HG03521 (cell line): ENCODE results near the gene THSD4.

Experiments used
- ATAC-seq: cut with Tn5 transposase; IDR thresholded peaks from one replicate; pipeline ENCODE4 v1.9.1; 2021; ENCODE audit warnings: mild to moderate bottlenecking, moderate library complexity; ENCODE audit not compliant: unreplicated experiment

Gene THSD4

DNA sequence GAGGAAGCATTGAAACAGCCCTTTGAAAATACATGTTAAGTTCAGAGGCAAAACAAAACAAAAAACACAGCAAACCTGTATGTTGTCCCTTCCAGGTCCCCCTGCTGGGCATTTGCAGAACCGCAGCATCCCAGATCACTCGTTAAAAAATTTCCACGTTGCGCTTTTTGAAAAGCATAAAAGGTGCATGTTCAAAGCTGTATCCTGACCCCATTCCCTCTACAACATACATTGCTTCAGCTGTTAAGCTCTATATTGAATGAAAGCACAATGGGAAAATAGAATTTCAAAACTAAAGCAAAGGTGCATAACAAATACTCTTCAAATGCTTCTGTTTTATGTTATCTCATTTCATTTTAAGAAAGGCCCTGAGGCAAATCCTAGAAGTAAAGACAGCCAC, 328.3 kb downstream of the THSD4 start:
- ATAC-seq = no peak

DNA sequence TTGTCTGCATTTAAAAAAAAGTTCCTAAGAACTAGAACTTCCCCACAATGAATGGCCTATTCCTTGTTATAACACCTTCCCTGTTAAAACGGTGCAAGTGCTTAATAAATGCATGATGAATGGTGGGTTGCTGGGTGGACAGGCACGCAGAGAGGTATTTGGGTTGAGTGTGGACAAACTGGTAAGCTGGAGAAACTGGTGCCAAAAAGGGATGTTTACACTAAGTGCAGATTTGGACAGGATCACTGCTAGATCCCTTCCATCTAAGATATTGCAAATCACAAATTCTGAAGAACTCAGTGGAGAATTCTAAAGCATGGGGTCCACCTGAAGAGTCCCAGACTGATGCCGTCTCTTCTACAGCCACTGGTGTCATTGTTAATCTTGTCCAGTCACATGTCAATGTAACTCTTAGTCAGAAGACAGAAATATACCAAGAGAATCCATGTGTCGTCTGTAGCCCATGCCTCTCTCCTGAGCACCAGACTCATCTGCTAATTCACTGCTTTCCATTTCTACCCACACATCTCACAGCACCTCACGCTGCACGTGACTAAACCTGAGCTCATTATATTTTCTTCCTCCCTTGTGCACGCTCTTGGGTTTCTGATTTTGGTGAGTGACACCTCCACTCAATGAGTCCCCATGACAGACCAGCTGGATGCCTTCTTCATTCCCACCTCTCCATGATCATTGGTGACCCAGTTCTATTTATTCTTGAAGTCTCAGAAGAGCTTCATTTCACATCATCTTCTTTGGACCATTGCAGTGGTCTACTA, 328.9 kb downstream of the THSD4 start:
- no peak for ATAC-seq

DNA sequence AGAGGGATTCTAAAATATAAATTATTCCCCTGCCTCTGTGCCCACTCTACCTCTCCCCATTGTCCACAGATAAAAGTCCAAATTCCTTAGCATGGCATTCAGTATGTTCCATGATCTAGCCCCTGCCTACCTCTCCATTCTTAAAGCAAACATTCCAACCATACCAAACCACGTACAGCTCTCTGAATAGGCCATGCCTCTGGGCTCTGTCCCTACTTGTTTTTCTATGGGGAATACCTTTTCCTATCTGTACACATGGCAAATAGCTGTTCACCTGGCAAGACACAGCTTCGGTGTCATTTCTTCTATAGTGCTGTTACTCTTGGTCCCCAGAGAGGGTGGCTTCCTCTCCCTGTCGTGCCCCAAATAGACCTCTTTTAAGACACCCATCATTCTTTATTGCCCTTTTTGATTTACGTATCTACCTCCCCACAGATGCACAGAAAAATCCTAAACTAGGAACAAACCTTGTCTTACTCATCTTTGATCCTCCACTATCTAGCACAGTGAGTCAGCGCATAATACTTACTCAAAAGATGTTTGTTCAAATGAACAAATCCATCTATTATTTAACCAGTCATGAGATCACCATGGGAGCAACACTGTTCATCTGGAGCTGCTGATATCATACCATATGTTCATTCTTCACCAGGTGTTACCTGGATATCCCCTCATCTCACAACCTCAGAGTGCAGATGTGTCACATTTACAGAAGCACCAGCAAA, 329.8 kb downstream of the THSD4 start:
- no peak for ATAC-seq

DNA sequence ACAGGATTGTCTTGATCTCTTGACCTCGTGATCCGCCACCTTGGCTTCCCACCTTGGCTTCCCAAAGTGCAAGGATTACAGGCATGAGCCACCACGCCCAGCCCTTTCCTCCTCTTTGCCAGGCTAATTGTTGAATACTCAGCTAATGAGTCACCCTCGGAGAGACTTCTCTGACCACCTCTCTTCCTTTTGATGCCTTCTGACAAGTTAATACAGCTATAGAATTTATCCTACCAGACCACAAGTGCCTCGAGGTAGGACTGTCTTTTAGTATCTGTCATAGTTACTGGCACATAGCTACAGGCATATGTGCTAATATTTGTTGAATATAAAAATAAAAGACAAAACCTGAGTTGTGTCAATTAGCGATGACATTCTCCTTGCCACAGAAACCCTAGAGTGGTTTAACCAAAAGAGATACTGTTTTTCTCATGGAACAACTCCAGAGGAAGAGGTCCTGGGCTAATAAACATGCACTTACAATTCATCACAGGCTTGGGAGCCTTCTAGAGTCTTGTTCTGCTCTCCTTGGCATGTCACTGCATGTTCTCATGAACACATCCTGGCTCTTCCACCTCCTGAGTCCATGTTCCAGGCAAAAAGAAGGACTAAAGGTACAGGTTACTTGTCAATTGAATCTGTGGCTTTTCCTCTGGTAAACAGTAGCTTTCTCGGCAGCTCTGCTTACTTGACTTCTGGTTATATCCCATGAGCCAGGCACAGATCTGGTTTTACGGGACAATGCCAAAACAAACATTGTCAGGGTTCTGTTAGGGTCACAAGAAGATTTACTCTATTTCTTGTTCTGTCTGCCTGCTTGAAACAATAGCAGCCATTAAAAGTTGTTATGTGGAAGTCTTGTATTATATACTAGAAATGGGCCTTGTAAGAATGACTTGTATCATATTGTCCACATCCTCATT, 332.3 kb downstream of the THSD4 start:
- ATAC-seq = no peak

DNA sequence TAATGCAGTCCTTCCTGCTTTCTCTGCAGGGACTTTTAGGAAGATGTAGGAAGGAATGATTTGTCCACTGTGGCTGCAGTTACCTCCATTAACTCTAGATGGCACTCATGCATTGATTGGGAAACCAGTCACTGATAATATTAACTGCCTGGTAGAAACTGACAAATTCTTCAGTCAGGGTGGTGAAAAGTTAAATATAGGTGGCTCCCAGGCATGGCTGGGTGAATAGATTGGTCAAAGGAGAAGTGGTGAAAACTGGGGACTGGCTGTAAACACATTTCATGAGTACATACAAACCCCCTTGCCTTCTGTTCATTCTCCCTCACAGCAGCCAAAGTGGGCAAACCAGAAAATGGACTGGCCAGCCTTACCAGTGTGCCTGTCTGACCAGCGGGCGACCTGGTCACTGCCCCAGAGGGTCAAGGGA, 333.4 kb downstream of the THSD4 start:
- no peak for ATAC-seq

DNA sequence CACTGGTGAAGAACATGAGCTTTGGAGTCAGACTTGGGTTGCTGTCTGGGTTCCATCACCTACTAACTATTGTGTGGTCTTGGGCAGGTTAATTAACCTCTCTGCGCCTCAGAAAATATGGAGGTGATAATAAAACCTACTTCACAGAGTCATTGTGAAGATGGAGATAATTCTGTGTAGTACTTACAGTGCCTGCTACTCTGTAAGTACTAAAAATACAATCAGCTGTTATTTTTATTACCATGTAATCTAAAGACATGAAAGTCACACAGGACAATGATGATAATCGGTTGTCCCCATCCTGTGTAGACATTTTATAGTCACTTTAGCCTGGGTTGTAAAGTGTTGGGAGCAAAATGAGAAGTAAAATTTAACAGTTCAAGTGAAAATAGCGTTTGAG, 334.1 kb downstream of the THSD4 start:
- ATAC-seq = no peak

DNA sequence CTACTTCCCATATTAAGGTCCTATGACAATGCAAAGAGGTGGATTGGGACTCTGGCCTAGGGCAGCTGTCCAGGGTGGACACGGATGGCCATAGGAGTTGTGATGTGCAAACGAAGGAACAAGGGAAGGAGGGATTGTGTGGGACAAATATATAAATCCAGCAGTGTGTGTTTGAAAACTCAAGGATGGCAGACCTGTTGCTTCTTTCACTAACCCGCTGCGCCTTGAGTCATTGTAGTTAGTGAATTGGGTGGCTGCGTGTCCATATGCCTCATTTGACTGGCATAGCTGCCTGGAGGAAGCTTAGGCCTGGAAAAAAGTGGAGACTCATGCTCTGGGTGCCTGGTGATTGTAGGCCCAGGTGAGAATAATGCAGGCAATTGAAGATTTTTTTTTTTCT, 334.7 kb downstream of the THSD4 start:
- no peak for ATAC-seq

DNA sequence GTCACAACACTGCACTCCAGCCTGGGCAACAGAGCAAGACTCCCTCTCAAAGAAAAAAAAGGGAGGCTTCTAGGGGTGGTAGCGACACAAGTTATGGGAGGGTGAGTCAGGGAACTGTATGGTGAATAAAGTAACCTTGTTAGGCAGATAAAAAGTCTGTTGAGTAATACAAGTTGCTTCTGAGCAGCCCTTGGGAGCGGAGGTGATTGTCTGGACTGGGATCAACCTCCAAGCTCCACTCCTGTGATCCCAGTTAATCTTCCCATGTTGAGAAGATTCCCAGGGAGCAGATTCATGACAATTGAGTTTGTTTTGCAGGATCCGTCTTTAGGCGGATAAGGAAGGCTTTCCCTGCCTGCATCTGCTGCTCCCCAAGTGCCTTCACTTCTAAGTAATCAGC, 335.9 kb downstream of the THSD4 start:
- ATAC-seq = no peak

DNA sequence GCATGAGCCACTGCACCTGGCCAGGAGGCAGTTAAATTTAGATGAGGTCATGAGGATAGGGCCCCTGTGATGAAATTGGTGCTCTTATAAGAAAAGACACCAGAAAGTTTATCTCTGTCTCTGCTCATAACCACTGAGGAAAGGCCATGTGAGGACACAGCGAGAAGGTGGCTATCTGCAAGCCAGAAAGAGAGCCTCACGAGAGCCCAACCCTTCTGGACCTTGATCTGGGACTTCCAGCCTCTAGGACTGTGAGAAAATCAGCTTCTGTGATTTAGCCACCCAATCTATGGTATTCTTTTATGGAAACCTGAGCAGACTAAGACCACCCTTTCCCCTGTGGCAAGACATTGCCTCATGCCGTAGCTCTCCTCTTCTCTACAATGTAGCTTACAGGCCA, 337.6 kb downstream of the THSD4 start:
- no peak for ATAC-seq

DNA sequence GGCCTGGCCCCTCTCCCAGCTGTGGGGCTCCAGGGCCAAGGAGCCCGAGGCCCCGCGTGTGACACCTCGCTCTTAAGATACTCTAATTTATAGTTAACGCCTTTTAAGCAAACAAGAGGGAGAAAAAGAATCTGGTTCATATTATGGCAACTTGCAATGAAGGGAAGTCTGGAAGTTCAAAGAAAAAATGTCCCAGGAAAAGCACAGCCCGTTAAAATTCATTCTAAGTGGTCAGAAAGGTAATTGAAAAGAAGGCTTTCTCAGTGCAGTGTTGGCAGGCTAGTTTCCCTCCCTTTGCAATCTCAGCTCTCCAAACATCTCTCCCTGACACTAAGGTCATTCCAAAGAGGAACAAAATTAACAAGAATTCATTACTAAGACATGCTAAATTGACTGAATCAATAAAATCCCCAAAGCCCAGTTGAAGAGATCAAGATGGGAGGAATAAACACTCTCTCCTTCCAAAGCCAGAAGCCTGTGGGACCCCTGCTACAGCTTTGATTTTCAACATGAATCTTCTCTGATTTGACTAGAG, 339.3 kb downstream of the THSD4 start:
- no peak for ATAC-seq

DNA sequence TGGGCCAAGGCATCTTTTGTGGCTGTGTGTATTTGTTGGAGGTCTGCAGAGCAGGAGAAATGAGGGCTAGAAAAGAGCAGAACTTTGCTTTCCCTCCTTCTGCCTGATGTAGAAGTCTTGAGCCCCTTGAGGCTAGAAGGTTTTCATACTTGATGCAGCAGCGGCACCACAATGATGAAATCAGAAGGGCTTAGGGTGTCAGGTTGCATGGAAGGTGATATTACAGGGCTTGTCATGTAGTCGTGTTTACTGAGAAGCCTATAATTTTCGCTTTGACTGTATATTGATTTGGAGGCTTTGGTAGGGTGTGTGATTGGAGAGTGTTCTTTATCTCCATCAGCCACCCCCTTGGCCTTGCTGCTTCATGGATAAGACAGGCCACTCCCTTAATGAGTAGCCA, 339.8 kb downstream of the THSD4 start:
- ATAC-seq = no peak

DNA sequence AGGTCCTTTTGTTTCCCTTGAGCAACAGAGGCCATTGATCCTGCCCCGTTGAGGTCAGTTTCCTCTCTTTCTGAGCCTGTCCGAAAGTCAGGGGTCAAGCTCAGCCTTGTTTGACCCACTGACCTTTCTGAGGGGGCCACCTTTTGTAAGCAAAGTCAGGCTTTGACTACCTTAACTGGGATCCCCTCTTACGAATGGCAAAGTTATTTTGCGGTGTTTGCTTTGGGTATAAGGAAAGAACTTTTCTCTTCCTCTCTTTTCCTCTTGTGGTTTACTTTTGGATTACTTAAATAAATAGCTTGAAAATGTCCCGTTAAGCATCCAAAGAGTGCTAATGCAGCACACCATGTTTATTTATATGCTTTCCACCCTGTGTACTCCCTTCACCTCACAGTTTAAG, 340.6 kb downstream of the THSD4 start:
- no peak for ATAC-seq

DNA sequence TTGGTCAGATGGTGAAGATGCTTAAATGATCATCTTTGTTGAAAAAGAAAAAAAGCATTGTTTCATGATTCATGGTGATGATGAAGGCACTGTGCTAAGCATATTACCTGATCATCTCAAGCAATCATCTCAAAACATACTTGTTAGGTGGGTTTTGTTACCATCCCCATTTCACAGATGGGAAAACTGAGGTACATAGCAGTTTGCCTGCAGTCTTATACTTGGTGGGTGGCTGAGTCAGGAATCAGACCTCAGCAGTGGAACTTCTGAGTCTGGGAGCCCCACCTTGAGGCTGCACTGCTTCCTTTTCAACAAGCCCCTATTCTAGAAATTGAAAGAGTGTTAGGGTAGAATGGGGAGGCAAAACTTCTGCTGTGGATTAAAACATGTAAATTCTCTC, 341.1 kb downstream of the THSD4 start:
- ATAC-seq = no peak

DNA sequence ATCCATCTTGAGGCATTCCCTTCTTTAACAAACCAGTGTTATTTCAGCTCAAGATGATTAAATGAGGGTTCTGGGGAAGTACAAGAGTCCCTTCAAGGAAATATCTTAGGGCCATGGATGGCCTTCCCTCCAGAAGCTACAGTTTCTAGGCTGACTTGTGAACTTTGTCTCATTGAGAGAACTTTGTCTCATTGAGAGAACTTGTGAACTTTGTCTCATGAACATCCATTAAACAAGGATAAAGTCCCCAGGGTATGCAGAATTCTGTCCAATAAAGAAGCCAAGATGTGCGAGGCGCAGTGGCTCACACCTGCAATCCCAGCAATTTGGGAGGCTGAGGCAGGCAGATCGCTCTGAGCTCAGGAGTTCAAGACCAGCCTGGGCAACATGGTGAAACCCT, 341.5 kb downstream of the THSD4 start:
- no peak for ATAC-seq

DNA sequence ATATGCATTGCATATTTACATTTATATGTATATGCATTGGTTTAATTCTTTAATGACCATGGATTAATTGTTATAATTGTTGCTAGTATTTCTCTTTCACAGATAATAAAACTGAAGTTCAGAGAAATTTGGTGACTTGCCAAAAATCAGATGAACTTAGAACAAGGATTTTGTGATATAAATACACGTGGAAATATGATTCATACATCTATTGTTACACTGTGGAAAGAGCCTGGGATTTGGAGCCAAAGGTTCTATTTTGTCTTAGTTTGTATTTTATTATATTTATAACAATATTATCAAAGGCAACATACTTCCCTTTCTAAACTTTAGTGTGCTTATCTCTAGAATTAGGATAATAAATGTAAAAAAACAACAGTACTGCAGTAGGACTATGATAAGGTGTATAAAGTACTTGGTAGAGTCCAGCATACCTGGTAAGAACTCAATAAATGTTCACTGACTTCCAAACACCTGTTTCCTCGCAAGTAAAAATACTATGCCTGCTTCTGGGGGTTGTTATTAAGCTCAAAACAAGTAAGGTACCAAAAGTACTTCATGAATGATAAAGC, 342.9 kb downstream of the THSD4 start:
- ATAC-seq = no peak

DNA sequence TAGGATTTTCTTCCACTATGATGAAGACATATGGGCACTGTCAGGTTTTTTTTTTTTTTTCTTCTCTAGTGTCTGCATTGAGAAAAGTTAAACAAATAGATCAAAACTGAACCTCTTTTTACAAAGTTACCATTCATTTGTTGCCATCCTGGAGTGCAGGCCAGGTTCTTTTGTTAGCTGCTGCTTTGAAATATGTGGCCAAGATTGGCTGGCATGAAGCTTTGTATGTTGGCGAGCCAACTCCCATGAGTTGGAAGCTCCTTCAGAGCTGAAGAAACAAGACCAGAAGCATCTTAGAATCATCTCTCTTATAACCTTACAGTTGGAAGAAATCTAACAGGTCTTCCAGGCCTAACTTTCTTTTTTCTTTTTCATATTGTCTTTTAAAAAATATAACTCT, 346.5 kb downstream of the THSD4 start:
- ATAC-seq = no peak

DNA sequence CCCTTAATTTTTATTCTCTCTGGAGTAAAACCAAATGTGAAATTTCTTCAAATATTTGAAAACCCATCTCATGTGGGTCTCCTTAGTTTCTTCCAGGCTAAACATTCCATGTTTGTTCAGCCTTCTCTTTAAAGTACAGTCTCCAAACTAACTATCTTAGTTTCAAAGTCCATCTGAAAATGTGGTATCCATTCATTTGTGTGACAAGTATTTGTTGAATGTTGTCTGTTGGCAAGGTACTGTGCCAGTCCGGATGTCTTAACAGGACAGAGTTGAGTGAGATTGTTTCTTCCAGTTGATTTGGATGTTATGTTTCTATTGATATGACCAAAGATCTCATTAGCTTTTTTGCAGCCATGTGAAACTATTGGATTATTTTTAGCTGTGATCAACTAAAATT, 347.4 kb downstream of the THSD4 start:
- no peak for ATAC-seq

DNA sequence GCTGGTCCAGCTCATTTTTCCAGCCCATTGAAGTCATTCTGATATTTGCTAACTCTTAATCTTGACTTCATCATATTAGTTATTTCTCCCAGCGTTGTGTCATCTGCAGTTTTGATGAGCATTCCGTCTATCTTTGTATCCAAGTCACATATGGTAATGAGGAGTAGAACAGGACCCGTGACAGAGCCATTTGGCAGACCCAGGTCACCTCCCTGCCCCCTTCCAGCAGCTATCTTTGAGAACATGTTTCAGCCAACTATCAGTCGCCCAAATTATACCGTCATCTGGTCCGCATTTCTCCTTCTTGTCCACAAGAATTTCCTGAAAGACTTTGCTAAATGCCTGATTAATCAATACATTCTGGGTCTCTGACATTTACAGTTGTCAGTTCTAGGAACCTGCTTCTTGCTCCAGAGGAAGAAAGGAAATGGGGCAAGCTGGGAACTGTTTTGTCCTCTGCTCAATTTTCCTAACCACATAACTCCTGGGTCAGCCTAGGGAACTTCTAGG, 347.9 kb downstream of the THSD4 start:
- no peak for ATAC-seq

DNA sequence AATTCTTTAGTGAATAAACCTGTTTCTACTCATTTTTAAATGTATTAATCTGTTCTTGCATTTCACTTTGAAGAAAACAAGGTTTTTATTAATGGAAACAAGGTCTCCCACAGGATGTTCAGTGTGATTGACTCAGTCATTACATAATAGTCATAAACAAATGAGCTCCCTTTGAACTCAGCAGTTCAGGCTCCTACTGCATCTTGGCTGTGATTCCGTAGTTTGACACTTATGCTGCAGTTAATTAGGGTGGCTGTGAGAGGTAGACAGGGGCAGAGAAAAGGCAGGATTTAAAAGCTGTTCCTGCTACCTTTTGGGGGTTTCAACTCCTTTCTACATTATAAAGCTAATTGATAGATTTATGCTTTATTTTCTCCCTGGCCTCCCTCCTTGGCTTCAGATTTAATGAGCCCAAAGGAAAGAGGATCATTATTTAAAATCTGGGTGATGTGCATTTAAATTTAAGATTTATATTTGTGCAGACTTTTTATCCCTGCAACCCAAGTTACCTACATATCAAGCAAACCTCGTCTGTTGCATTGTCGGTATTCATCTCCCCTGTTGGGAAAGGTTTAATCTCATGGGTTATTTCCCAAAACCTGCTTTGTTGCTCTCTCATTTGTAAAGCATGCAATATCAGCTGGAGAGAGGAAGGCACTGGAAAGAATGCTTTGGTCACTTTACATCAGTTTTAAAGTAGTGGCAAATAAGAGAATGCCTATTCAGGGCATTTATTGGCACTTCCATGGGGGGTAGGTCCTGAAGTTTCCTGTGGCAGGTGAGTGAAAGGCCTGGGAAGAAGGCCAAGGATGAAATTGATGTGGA, 350.1 kb downstream of the THSD4 start:
- ATAC-seq = no peak

DNA sequence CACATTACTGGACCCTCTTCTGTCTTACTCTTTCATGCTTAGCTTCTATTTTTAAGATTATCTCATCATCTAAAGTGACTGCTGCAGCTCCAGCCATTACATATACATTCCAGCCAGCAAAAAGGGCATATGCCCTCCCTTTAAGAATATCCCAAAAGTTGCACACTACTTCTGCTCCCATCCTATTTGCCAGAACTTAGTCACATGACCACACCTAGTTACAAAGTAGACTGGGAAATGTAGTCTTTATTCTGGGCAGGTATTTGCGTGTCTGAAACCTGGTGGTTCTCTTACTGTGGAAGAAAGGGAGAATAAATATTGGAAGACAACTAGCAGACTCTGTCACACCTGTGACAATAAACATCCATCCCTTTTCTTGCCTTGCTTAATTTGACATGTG, 353.4 kb downstream of the THSD4 start:
- ATAC-seq = no peak
